ENCODE data around the gene CDK5RAP1.

Gene CDK5RAP1

DNA sequence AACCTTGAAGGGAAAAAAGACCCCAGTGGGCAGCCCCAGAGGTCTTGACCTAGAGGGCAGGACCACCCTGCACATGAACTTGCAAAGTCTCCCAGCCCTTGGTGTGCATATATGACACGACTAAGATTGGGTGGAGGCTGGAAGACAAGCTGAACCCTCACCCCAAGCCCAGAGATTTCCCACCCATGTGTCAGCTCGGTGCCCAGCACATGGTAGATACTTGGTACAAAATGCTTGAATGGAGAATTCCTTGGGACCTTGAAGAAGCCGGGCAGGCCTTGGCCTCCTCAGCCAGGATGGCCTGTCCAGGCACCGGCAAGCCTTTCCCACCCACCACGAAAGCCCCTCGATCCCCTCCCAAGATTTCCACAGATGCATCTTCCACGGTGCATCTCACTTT is 67.7 kb downstream of the CDK5RAP1 start:
- no peak for DNase-seq (ENCODE audit: low spot score)

GRCh38 chr20:33332905-33333456 is 68.3 kb downstream of the CDK5RAP1 start:
- DNase-seq (ENCODE audit: low spot score) = no peak

GRCh38 chr20:33328157-33329137 is 72.9 kb downstream of the CDK5RAP1 start:
- no peak for DNase-seq (ENCODE audit: low spot score)

DNA sequence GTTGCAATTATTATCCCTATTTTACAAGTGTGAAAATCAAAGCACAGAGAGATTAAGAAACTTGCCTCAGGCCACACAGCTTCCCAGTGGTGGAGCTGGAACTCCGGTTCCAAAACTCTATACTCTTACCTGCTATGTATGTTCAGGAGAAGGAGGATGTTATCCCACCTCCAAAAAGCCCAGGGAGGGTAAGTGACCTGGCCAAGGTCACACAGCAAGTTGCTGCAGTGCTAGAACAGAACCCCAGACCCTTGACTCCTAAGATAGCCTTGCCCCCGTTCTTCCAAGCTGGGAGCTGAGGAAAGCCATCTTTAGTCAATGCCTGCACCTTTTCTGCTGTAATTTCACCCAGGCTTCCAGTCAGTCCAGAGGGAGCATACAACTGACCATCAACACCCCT is 76.0 kb downstream of the CDK5RAP1 start:
- no peak for DNase-seq (ENCODE audit: low spot score)

DNA sequence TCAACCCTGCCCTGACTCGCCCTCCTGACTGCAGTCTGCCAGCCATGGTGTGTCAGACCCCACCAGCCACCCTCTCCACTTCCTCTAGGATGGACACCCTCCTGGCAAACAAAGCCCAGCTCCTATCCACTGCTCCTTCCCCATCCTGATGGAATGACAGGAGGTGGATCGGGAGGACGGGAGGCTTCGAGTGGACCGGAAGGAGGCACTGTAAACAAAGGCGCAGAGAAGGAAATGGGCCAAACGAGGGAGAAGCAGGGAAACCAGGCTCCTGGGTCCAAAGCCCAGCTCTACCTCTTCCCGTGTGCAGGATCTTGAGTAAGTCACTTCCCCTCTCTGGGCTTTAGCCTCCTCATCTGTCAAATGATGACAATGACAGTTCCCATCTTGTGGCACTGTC is 78.1 kb downstream of the CDK5RAP1 start:
- no peak for DNase-seq (ENCODE audit: low spot score)

DNA sequence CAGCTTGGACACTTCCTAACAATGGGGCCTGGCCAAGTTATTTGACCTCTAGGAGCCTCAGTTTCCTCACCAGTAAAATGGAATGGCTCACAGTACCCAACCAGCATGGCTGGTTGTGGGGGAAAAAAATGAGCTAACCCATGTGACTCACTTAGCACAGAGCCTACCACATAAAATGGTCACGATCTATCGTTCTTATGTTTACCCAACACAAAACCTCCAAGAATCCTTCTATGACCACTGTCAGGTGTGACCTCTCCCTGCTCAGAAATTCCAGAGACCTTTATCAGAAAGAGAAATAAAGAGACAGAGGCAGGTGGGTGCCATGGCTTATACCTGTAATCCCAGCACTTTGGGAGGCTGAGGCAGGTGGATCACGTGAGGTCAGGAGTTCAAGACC is 78.9 kb downstream of the CDK5RAP1 start:
- DNase-seq (ENCODE audit: low spot score) = no peak

DNA sequence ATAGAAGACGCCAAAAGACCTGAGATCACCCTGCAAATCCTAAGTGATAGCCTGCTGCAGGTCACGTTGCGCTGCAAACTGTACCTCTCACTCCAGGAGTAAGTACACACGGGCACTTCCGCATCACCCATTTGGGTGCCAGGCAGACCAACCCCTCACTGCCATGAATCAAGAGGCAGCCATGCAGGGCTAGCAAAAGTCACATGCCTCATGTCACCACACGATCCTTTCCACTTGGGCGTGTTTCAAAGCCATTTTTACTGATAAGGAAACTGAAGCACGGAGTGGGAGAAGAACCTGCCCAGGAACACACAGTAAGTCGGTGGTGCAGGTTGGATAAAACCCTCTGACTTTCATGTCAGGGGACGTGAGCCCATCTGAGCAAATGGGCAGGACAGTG is 81.3 kb downstream of the CDK5RAP1 start:
- no peak for DNase-seq (ENCODE audit: low spot score)

GRCh38 chr20:33318096-33318429 is 83.3 kb downstream of the CDK5RAP1 start:
- DNase-seq (ENCODE audit: low spot score) = no peak

GRCh38 chr20:33317424-33318095 is 83.8 kb downstream of the CDK5RAP1 start:
- no peak for DNase-seq (ENCODE audit: low spot score)

DNA sequence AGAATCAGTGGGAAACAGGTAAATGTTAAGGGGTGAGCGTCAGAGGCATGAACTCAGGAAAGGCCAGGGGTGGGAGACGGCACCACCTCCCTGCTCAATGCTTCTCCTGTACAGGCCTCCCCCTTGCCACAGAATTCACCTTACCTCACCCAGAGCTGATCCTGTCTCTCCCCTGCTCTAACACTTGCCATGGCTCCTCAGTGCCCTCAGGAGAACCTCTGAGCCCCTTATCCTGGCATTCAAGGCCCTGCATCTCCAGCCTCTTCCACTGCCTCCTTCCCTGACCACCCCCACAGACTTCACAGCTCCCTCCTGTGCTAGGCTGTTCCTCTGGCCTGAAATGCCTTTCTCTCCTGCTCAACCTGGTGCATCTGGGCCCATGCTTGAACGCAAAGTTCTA is 84.4 kb downstream of the CDK5RAP1 start:
- DNase-seq (ENCODE audit: low spot score) = no peak

GRCh38 chr20:33316343-33316742 is 85.0 kb downstream of the CDK5RAP1 start:
- DNase-seq (ENCODE audit: low spot score) = no peak

GRCh38 chr20:33313686-33314314 is 87.5 kb downstream of the CDK5RAP1 start:
- DNase-seq (ENCODE audit: low spot score) = no peak

- DNase-seq (ENCODE audit: low spot score) = no peak
Measured at GRCh38 chr20:33312583-33312982, 88.7 kb downstream of the CDK5RAP1 start.

DNA sequence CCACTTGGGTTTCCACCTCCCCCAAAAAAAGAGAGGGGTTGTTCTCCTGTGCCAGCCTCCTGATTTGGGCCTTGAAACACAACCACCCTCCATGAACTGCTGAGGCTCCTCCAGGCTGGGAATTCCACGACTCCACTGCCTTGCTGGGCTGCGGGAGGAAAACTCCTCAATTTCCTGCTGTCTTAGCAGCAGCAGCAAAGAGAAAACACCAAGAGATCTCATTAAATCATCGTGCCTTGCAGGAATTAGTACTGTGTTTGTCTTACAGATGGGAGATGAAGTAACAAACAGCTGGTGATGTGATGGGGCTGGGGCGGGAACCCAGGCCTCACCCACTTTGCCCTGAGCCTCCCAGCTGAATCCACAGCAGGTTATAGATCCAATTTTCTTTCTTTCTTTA is 89.3 kb downstream of the CDK5RAP1 start:
- no peak for DNase-seq (ENCODE audit: low spot score)

DNA sequence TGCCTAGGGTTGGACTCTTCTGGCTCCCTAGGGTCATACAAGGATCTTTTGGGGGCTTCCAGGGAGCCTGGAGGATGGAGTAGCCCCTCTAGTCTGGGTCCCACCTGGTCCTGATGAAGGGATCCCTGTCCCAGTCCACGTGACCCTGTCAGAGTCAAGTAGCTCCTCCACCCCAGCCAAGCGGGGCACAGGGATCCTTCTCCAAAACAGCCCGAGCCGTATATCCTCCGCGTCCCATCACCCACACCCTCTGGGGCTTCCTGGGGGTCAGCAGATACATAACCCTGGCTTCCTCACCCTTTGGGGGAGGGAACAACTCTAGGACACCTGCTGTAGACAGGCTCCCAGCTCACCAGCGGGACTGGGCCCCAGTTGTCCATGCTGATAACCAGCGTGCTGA is 90.3 kb downstream of the CDK5RAP1 start:
- no peak for DNase-seq (ENCODE audit: low spot score)

GRCh38 chr20:33310327-33310899 is 90.9 kb downstream of the CDK5RAP1 start:
- no peak for DNase-seq (ENCODE audit: low spot score)

DNA sequence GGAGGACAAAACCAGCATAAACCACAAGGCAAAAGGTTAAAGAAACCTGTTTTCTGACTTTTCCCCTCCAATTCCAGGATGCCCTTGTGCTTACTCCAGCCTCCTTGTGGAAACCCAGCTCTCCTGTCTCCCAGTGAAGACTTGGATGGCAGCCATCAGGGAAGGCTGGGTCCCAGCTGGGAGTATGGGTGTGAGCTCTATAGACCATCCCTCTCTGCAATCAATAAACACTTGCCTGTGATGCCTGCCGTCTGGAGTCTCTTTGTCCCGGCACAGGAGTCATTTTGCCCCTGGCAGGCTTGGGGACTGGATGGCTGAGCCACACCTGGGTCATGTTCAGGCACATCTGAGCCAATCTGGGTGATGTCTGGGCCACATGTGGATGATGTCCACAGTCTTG is 91.7 kb downstream of the CDK5RAP1 start:
- no peak for DNase-seq (ENCODE audit: low spot score)

All from hematopoietic multipotent progenitor cell treated with erythropoietin and hydrocortisone succinate and interleukin-3 and kit ligand, for 17 days (in vitro differentiated cells).